Trophoblast cell (in vitro differentiated cells and primary cell): ENCODE measurements around the gene MUCL3.

Source experiments
- DNase-seq, 2 donors: peaks; one replicate each; pipeline ENCODE4 v3.0.0-alpha.2; 2016
- H2AFZ ChIP-seq: 2 replicates; pipeline ENCODE4 v1.6.1; 2013; ENCODE audit warnings: low read length, moderate library complexity, mild to moderate bottlenecking; ENCODE audit not compliant: insufficient read depth, poor library complexity
- H2AK5ac ChIP-seq: 2 replicates; pipeline ENCODE4 v1.6.1; 2013; ENCODE audit warnings: mild to moderate bottlenecking, low read length
- H2BK120ac ChIP-seq: 2 replicates; pipeline ENCODE4 v1.6.1; 2013; ENCODE audit warnings: low read length, mild to moderate bottlenecking, moderate library complexity; ENCODE audit not compliant: insufficient read depth, poor library complexity
- H2BK12ac ChIP-seq: 2 replicates; pipeline ENCODE4 v1.6.1; 2013; ENCODE audit warnings: mild to moderate bottlenecking, low read length, moderate library complexity
- H2BK5ac ChIP-seq: 2 replicates; pipeline ENCODE4 v1.6.1; 2013; ENCODE audit warnings: low read length, low read depth, moderate library complexity, mild to moderate bottlenecking; ENCODE audit not compliant: poor library complexity
- H3K14ac ChIP-seq: 2 replicates; pipeline ENCODE4 v1.6.1; 2013; ENCODE audit warnings: mild to moderate bottlenecking, low read length
- H3K18ac ChIP-seq: 2 replicates; pipeline ENCODE4 v1.6.1; 2013; ENCODE audit warnings: mild to moderate bottlenecking, low read length
- H3K23ac ChIP-seq: 2 replicates; pipeline ENCODE4 v1.6.1; 2013; ENCODE audit warnings: low read length
- H3K27ac ChIP-seq: 2 replicates; pipeline ENCODE4 v1.5.1; 2013; ENCODE audit warnings: low read depth, mild to moderate bottlenecking, inconsistent platforms, low read length, moderate library complexity
- H3K27me3 ChIP-seq: 2 replicates; pipeline ENCODE4 v1.6.1; 2013; ENCODE audit warnings: inconsistent platforms, mild to moderate bottlenecking, low read length, moderate library complexity; ENCODE audit not compliant: insufficient read depth
- H3K36me3 ChIP-seq, 2 experiments: 1 replicate in 1 of 2; 2 replicates in 1 of 2; pipeline ENCODE4 v1.6.1; 2013; ENCODE audit warnings: low read length in 2 of 2, mild to moderate bottlenecking in 2 of 2, moderate library complexity in 1 of 2; ENCODE audit not compliant: insufficient read depth in 2 of 2, control insufficient read depth in 1 of 2
- H3K4ac ChIP-seq: 2 replicates; pipeline ENCODE4 v1.6.1; 2013; ENCODE audit warnings: low read depth, mild to moderate bottlenecking, low read length, moderate library complexity
- H3K4me1 ChIP-seq, 2 experiments: 1 replicate in 1 of 2; 2 replicates in 1 of 2; pipeline ENCODE4 v1.6.1; 2013; ENCODE audit warnings: low read length in 2 of 2, mild to moderate bottlenecking in 2 of 2, moderate library complexity in 1 of 2; ENCODE audit not compliant: insufficient read depth in 2 of 2, control insufficient read depth in 1 of 2
- H3K4me2 ChIP-seq: 2 replicates; pipeline ENCODE4 v1.6.1; 2013; ENCODE audit warnings: inconsistent platforms, mild to moderate bottlenecking, low read length, moderate library complexity
- H3K4me3 ChIP-seq: 2 replicates; pipeline ENCODE4 v1.5.1; 2013; ENCODE audit warnings: mild to moderate bottlenecking, low read depth, low read length, inconsistent platforms
- H3K79me1 ChIP-seq: one replicate; pipeline ENCODE4 v1.6.1; 2013; ENCODE audit warnings: low read length
- H3K79me2 ChIP-seq: 2 replicates; pipeline ENCODE4 v1.6.1; 2013; ENCODE audit warnings: low read length, mild to moderate bottlenecking; ENCODE audit not compliant: control insufficient read depth, insufficient read depth, poor library complexity
- H3K9ac ChIP-seq: 2 replicates; pipeline ENCODE4 v1.6.1; 2013; ENCODE audit warnings: mild to moderate bottlenecking, low read length
- H3K9me3 ChIP-seq: 2 replicates; pipeline ENCODE4 v1.6.1; 2013; ENCODE audit warnings: low read depth, mild to moderate bottlenecking, control low read depth, inconsistent platforms, low read length; ENCODE audit not compliant: insufficient read depth
- H4K12ac ChIP-seq: 2 replicates; pipeline ENCODE4 v1.6.1; 2013; ENCODE audit warnings: low read depth, mild to moderate bottlenecking, low read length, moderate library complexity
- H4K8ac ChIP-seq: 2 replicates; pipeline ENCODE4 v1.6.1; 2013; ENCODE audit warnings: low read depth, mild to moderate bottlenecking, low read length, moderate library complexity
- H4K91ac ChIP-seq: one replicate; pipeline ENCODE4 v1.6.1; 2013; ENCODE audit warnings: low read depth, mild to moderate bottlenecking, low read length, moderate library complexity
- WGBS: extraction: QIAGEN DNeasy Blood & Tissue Kit; methylation state at CpG from one replicate; pipeline ENCODE4 v1.1.7; 2013; ENCODE audit warnings: missing lambda C conversion rate; ENCODE audit not compliant: insufficient read length, insufficient coverage; ENCODE audit errors: extremely low coverage; 5-methylcytosine and 5-hydroxymethylcytosine counted together

The MUCL3 gene

DNA sequence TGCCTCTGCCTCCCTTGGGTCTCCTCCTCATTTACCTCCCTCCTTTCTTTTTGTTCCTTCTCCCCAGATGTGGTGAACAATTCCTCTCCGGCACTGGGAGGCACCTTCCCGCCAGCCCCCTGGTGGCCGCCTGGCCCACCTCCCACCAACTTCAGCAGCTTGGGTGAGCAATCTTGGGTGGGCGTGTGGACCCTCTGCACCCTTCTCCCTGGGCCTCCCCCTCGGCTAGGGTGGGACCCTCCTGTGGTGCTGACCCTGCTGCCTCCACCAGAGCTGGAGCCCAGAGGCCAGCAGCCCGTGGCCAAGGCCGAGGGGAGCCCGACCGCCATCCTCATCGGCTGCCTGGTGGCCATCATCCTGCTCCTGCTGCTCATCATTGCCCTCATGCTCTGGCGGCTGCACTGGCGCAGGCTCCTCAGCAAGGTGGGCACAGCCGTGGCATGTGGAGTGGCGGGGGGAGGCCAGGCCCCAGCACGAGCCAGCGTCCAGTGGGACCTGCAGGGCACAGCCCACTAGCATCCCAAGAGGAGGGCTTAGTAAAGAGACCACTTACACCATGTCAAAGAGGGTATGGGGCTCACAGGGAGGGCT, 47.7 kb upstream of the MUCL3 start:
- no peak overlapping the region for H4K91ac ChIP-seq
- H2BK5ac ChIP-seq, result no peak overlapping the region
- no peak overlapping the region for H2BK12ac ChIP-seq
- WGBS, result no CpG with 5 or more reads among the region's 16 CpGs
- H3K27me3 ChIP-seq, result no peaks in the 10 kb centered on the region
- no peaks in the 10 kb centered on the region for H3K79me1 ChIP-seq
- H3K18ac ChIP-seq, result no peak overlapping the region
- H2AFZ ChIP-seq, result no peak overlapping the region
- no peak overlapping the region for H3K4me3 ChIP-seq
- H2AK5ac ChIP-seq, result no peak overlapping the region
- H4K8ac ChIP-seq, result no peak overlapping the region
- H3K36me3 ChIP-seq, result peaks cover 86 to 94% of the 10 kb centered on the region in 2 experiments
- H3K9me3 ChIP-seq, result no peaks in the 10 kb centered on the region
- H3K9ac ChIP-seq, result no peak overlapping the region
- no peak overlapping the region for H3K14ac ChIP-seq
- H3K27ac ChIP-seq, result no peak overlapping the region
- H3K4me2 ChIP-seq, result no peak overlapping the region
- H3K4me1 ChIP-seq, result no peaks in the 10 kb centered on the region
- no peak overlapping the region for H3K4ac ChIP-seq
- H3K79me2 ChIP-seq, result peaks cover 2% of the 10 kb centered on the region
- no peak overlapping the region for H4K12ac ChIP-seq
- no peak for DNase-seq
- no peak overlapping the region for H3K23ac ChIP-seq
- no peak overlapping the region for H2BK120ac ChIP-seq

- H3K36me3 ChIP-seq, result peaks cover 89 to 97% of the 10 kb centered on the region in 2 experiments
- H2BK12ac ChIP-seq, result no peak overlapping the region
- no peak overlapping the region for H2BK5ac ChIP-seq
- no peak overlapping the region for H2AFZ ChIP-seq
- no peak overlapping the region for H2BK120ac ChIP-seq
- no peak overlapping the region for H2AK5ac ChIP-seq
- no peak overlapping the region for H3K4me2 ChIP-seq
- no peak overlapping the region for H4K12ac ChIP-seq
- no peak overlapping the region for H3K14ac ChIP-seq
- no peak overlapping the region for H3K23ac ChIP-seq
- no peak overlapping the region for H3K9ac ChIP-seq
- no peak overlapping the region for H3K18ac ChIP-seq
- H3K9me3 ChIP-seq, result no peaks in the 10 kb centered on the region
- no peak overlapping the region for H4K91ac ChIP-seq
- H3K4ac ChIP-seq, result no peak overlapping the region
- H3K27me3 ChIP-seq, result no peaks in the 10 kb centered on the region
- WGBS, result no CpG with 5 or more reads among the region's 8 CpGs
- no peak overlapping the region for H3K27ac ChIP-seq
- H4K8ac ChIP-seq, result no peak overlapping the region
- no peaks in the 10 kb centered on the region for H3K4me1 ChIP-seq
- no peak overlapping the region for H3K4me3 ChIP-seq
- peaks cover 2% of the 10 kb centered on the region for H3K79me2 ChIP-seq
- H3K79me1 ChIP-seq, result no peaks in the 10 kb centered on the region
- DNase-seq, result no peak
Observed at GRCh38 chr6:30893666-30894065, 47.1 kb upstream of the MUCL3 start.

DNA sequence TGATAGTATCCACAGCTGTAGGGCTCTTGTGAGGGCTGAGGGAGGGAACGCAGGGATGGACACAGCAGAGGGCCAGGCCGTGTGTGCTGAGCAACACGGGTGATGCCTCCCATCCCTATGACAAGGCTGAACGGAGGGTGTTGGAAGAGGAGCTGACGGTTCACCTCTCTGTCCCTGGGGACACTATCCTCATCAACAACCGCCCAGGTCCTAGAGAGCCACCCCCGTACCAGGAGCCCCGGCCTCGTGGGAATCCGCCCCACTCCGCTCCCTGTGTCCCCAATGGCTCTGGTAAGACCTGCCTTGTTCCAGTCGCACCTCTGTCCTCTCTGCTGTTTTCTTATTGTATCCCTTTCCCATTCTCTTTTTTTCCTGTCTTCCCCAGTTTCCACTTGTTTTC, 46.4 kb upstream of the MUCL3 start:
- Histone ChIP-seq H3K36me3 (peaks cover 89 to 97% of the 10 kb centered on the region in 2 experiments), H3K27ac (no peak overlapping the region), H3K14ac (no peak overlapping the region), H3K4me2 (no peak overlapping the region), H4K91ac (no peak overlapping the region), H2AFZ (no peak overlapping the region), H3K9ac (no peak overlapping the region), H2BK5ac (no peak overlapping the region), H3K23ac (no peak overlapping the region), H4K8ac (no peak overlapping the region), H2AK5ac (no peak overlapping the region), H3K4me1 (no peaks in the 10 kb centered on the region), H2BK120ac (no peak overlapping the region), H3K4me3 (no peak overlapping the region), H3K18ac (no peak overlapping the region), H3K4ac (no peak overlapping the region), H3K79me1 (no peaks in the 10 kb centered on the region), H2BK12ac (no peak overlapping the region), H3K79me2 (no peaks in the 10 kb centered on the region), H4K12ac (no peak overlapping the region), H3K9me3 (no peaks in the 10 kb centered on the region), H3K27me3 (no peaks in the 10 kb centered on the region)
- no peak for DNase-seq
- WGBS, result no CpG with 5 or more reads among the region's 12 CpGs

DNA sequence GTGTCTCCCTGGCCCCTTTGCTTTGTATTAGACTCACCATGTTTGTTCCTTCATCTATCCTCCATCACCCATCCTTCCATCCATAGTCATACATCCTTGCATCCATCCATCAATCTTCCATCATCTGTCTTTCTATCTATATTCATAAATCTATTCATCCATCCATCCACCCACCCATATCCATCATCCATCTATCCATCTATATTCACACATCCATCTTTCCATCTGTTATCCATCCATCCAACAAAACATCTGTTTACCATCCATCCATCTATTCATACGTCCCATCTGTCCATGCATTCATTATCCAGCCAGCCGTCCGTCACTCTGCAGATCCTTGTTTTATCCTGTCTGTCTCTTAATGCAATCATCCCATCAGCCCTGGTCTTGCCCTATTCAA, 45.8 kb upstream of the MUCL3 start:
- Histone ChIP-seq H3K4ac (no peak overlapping the region), H3K27me3 (no peaks in the 10 kb centered on the region), H3K9me3 (no peaks in the 10 kb centered on the region), H3K79me2 (no peaks in the 10 kb centered on the region), H3K79me1 (no peaks in the 10 kb centered on the region), H4K12ac (no peak overlapping the region), H2AFZ (no peak overlapping the region), H2BK12ac (no peak overlapping the region), H4K91ac (no peak overlapping the region), H3K4me1 (no peaks in the 10 kb centered on the region), H2BK5ac (no peak overlapping the region), H3K27ac (no peak overlapping the region), H2AK5ac (no peak overlapping the region), H3K14ac (no peak overlapping the region), H3K36me3 (peaks cover 88 to 96% of the 10 kb centered on the region in 2 experiments), H4K8ac (no peak overlapping the region), H3K4me3 (no peak overlapping the region), H3K4me2 (no peak overlapping the region), H3K18ac (no peak overlapping the region), H3K9ac (no peak overlapping the region), H3K23ac (no peak overlapping the region), H2BK120ac (no peak overlapping the region)
- 100% methylated on average over 1 of the region's 3 CpGs for WGBS
- DNase-seq, result no peak
